ENCODE results near the gene FBP2. TPM values are rescaled to one million over a fixed set of nuclear protein-coding genes. Genes with fewer than 3 reads are reported as not detected.

FBP2 gene
- total and polyA plus RNA-seq, 2 experiments from 2014 or later, result not detected

DNA sequence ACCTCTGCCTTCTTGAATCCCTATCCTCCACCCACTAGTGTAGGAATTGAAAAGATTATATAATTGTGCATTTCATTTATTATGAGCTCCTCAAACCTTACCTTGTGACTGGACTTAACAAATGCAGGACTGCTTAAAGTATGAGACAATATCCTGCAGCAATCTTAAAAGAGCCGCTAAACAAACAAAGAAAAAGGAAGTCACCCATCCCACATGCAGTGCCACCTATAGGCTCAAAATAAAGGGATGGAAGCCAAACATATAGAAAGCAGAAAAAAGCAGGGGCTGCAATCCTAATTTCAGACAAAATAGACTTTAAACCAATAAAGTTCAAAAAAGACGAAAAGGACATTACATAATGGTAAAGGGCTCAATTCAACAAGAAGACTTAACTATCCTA, 30.1 kb downstream of the FBP2 start:
- no peak overlapping the region for H3K27ac ChIP-seq (ENCODE audit: low read depth)
- H3K36me3 ChIP-seq (ENCODE audit: insufficient read depth), result 0 out of 2 replicates have a peak, but pooled peaks cover 6% of the 10 kb centered on the region
- Mint-ChIP-seq H3K36me3 (ENCODE audit: low read depth) (peaks cover 14% of the 10 kb centered on the region; the same call in 2 of the 3 replicates), H3K9me3 (peaks cover 3% of the 10 kb centered on the region; the same call in 1 of the 3 replicates), H3K4me3 (no peak overlapping the region), H3K27me3 (ENCODE audit: insufficient read depth, low read depth, poor library complexity) (peaks cover 2% of the 10 kb centered on the region), H3K27ac (no peak overlapping the region), H3K4me1 (peaks cover 3% of the 10 kb centered on the region; the same call in 2 of the 3 replicates)
- H3K79me2 ChIP-seq (replicated peaks; ENCODE audit: insufficient read depth), result 0 out of 2 replicates have a peak, but pooled peaks cover under 1% of the 10 kb centered on the region
- no peaks in the 10 kb centered on the region for H3K27me3 ChIP-seq (ENCODE audit: insufficient read depth)
- H3F3A ChIP-seq (replicated peaks; ENCODE audit: low read depth), result no peaks in the 10 kb centered on the region
- H3K9me2 ChIP-seq (ENCODE audit: insufficient read depth), result no peaks in the 10 kb centered on the region
- ATAC-seq (no peak), DNase-seq (ENCODE audit: low spot score) (no peak)
- H4K20me1 ChIP-seq (replicated peaks; ENCODE audit: insufficient read depth), result no peaks in the 10 kb centered on the region
- no peaks in the 10 kb centered on the region for H3K4me1 ChIP-seq (ENCODE audit: insufficient read depth)
- TF ChIP-seq EZH2phosphoT487 (IDR thresholded peaks at IDR 0.05; ENCODE audit: unreplicated experiment), result no peak
- TF ChIP-seq POLR2AphosphoS5 (IDR thresholded peaks at IDR 0.05; ENCODE audit: low read depth), result no peak
- TF ChIP-seq, protein P1, sequence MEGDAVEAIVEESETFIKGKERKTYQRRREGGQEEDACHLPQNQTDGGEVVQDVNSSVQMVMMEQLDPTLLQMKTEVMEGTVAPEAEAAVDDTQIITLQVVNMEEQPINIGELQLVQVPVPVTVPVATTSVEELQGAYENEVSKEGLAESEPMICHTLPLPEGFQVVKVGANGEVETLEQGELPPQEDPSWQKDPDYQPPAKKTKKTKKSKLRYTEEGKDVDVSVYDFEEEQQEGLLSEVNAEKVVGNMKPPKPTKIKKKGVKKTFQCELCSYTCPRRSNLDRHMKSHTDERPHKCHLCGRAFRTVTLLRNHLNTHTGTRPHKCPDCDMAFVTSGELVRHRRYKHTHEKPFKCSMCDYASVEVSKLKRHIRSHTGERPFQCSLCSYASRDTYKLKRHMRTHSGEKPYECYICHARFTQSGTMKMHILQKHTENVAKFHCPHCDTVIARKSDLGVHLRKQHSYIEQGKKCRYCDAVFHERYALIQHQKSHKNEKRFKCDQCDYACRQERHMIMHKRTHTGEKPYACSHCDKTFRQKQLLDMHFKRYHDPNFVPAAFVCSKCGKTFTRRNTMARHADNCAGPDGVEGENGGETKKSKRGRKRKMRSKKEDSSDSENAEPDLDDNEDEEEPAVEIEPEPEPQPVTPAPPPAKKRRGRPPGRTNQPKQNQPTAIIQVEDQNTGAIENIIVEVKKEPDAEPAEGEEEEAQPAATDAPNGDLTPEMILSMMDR (conservative IDR thresholded peaks at IDR 0.05; ENCODE audit: low read depth in 2 of 2), result 0 out of 4 replicates have a peak, but pooled peaks have one; percentile 4 to 27
- no peak overlapping the region for H3K4me2 ChIP-seq
- no peak overlapping the region for H3K4me3 ChIP-seq
- no peak overlapping the region for H2AFZ ChIP-seq

DNA sequence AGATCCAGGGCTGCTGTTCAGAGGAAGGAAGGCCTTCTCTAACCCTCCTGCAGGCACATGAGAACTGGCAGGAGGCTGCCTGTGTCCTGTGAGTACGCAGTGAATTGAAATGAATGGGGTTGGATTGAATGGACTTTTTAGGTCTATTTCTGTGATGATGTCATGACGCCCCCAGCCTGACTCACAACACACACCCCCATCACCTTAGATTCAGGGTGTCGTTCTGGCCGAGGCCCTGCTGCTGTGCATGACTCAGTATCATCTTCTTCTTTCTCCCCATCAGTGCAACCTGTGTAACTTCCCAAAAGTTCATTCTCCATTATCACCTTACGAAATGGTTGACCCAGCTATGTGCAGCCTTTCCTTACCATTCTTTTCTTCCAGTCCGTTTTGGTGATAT, 33.4 kb downstream of the FBP2 start:
- Histone ChIP-seq H3K79me2 (replicated peaks; ENCODE audit: insufficient read depth) (peaks cover 26% of the 10 kb centered on the region), H3F3A (replicated peaks; ENCODE audit: low read depth) (no peaks in the 10 kb centered on the region), H3K4me2 (no peak overlapping the region), H3K9me2 (ENCODE audit: insufficient read depth) (no peaks in the 10 kb centered on the region), H3K4me3 (no peak overlapping the region), H2AFZ (no peak overlapping the region), H3K27me3 (ENCODE audit: insufficient read depth) (no peaks in the 10 kb centered on the region), H3K4me1 (ENCODE audit: insufficient read depth) (peaks cover 3% of the 10 kb centered on the region; the same call in 1 of the 2 replicates), H3K36me3 (ENCODE audit: insufficient read depth) (0 out of 2 replicates have a peak, but pooled peaks cover 6% of the 10 kb centered on the region), H4K20me1 (replicated peaks; ENCODE audit: insufficient read depth) (peaks cover 8% of the 10 kb centered on the region), H3K27ac (ENCODE audit: low read depth) (no peak overlapping the region)
- DNase-seq (ENCODE audit: low spot score), result no peak
- peaks cover 5% of the 10 kb centered on the region for H3K27me3 Mint-ChIP-seq (ENCODE audit: insufficient read depth, low read depth, poor library complexity)
- H3K4me3 Mint-ChIP-seq, result no peak overlapping the region
- no peak for ATAC-seq
- H3K9me3 Mint-ChIP-seq, result no peaks in the 10 kb centered on the region
- peaks cover 3% of the 10 kb centered on the region; the same call in 2 of the 3 replicates for H3K4me1 Mint-ChIP-seq
- peaks cover 6% of the 10 kb centered on the region; the same call in 2 of the 3 replicates for H3K36me3 Mint-ChIP-seq (ENCODE audit: low read depth)
- H3K27ac Mint-ChIP-seq, result no peak overlapping the region
- TF ChIP-seq, protein P2, sequence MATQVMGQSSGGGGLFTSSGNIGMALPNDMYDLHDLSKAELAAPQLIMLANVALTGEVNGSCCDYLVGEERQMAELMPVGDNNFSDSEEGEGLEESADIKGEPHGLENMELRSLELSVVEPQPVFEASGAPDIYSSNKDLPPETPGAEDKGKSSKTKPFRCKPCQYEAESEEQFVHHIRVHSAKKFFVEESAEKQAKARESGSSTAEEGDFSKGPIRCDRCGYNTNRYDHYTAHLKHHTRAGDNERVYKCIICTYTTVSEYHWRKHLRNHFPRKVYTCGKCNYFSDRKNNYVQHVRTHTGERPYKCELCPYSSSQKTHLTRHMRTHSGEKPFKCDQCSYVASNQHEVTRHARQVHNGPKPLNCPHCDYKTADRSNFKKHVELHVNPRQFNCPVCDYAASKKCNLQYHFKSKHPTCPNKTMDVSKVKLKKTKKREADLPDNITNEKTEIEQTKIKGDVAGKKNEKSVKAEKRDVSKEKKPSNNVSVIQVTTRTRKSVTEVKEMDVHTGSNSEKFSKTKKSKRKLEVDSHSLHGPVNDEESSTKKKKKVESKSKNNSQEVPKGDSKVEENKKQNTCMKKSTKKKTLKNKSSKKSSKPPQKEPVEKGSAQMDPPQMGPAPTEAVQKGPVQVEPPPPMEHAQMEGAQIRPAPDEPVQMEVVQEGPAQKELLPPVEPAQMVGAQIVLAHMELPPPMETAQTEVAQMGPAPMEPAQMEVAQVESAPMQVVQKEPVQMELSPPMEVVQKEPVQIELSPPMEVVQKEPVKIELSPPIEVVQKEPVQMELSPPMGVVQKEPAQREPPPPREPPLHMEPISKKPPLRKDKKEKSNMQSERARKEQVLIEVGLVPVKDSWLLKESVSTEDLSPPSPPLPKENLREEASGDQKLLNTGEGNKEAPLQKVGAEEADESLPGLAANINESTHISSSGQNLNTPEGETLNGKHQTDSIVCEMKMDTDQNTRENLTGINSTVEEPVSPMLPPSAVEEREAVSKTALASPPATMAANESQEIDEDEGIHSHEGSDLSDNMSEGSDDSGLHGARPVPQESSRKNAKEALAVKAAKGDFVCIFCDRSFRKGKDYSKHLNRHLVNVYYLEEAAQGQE (IDR thresholded peaks at IDR 0.05; ENCODE audit: unreplicated experiment), result no peak
- TF ChIP-seq NANOG (IDR thresholded peaks at IDR 0.05; ENCODE audit: borderline replicate concordance) (no peak), ZNF331 (CRISPR knock-in tag; IDR thresholded peaks at IDR 0.05; ENCODE audit: low read depth) (no peak), JUNB (IDR thresholded peaks at IDR 0.05; ENCODE audit: unreplicated experiment) (no peak), STAT1 (IDR thresholded peaks at IDR 0.05; ENCODE audit: unreplicated experiment) (no peak), POLR2AphosphoS5 (IDR thresholded peaks at IDR 0.05; ENCODE audit: low read depth) (no peak), CREB1 (CRISPR knock-in tag; IDR thresholded peaks at IDR 0.05; ENCODE audit: low read depth) (no peak), EZH2 (IDR thresholded peaks at IDR 0.05; ENCODE audit: low read depth, unreplicated experiment) (no peak), EZH2phosphoT487 (IDR thresholded peaks at IDR 0.05; ENCODE audit: unreplicated experiment) (no peak), ZNF114 (CRISPR knock-in tag; IDR thresholded peaks at IDR 0.05) (no peak)
- TF ChIP-seq, protein P3, sequence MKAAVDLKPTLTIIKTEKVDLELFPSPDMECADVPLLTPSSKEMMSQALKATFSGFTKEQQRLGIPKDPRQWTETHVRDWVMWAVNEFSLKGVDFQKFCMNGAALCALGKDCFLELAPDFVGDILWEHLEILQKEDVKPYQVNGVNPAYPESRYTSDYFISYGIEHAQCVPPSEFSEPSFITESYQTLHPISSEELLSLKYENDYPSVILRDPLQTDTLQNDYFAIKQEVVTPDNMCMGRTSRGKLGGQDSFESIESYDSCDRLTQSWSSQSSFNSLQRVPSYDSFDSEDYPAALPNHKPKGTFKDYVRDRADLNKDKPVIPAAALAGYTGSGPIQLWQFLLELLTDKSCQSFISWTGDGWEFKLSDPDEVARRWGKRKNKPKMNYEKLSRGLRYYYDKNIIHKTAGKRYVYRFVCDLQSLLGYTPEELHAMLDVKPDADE (IDR thresholded peaks at IDR 0.05), result no peak
- TF ChIP-seq, protein P1 (conservative IDR thresholded peaks at IDR 0.05; ENCODE audit: low read depth in 2 of 2), result no peak
